HEK293 (cell line): ENCODE data around the gene P4HA2.

Experiments
- HIC1 ChIP-seq: fragments of 450-650 bp; formaldehyde crosslinking; IDR thresholded peaks from 2 replicates; pipeline ENCODE4 v1.5.1; 2016; ENCODE audit warnings: missing biosample characterization, missing genetic modification characterization
- KLF1 ChIP-seq: fragments of 450-650 bp; formaldehyde crosslinking; IDR thresholded peaks from 2 replicates; pipeline ENCODE4 v1.5.1; 2016; ENCODE audit warnings: missing biosample characterization, missing genetic modification characterization
- PATZ1 ChIP-seq: fragments of 450-650 bp; formaldehyde crosslinking; IDR thresholded peaks from 2 replicates; pipeline ENCODE4 v1.5.1; 2016; ENCODE audit warnings: missing biosample characterization, missing genetic modification characterization
- PRDM2 ChIP-seq: fragments of 450-650 bp; formaldehyde crosslinking; IDR thresholded peaks from 2 replicates; pipeline ENCODE4 v1.5.1; 2016; ENCODE audit warnings: missing biosample characterization, missing genetic modification characterization, borderline replicate concordance
- SETDB1 ChIP-seq: IDR thresholded peaks from one replicate; pipeline ENCODE4 v1.6.1; 2017; ENCODE audit warnings: mild to moderate bottlenecking, low read length, moderate library complexity, mixed read lengths; ENCODE audit not compliant: insufficient read length
- SP2 ChIP-seq: fragments of 450-650 bp; formaldehyde crosslinking; IDR thresholded peaks from 2 replicates; pipeline ENCODE4 v1.5.1; 2016; ENCODE audit warnings: missing biosample characterization, missing genetic modification characterization
- SP7 ChIP-seq: fragments of 450-650 bp; formaldehyde crosslinking; IDR thresholded peaks from 2 replicates; pipeline ENCODE4 v1.5.1; 2016; ENCODE audit warnings: missing biosample characterization, missing genetic modification characterization
- ZBTB49 ChIP-seq: fragments of 450-650 bp; formaldehyde crosslinking; IDR thresholded peaks from 2 replicates; pipeline ENCODE4 v1.5.1; 2016; ENCODE audit warnings: missing biosample characterization, missing genetic modification characterization, low read depth
- ZFHX2 ChIP-seq: fragments of 450-650 bp; formaldehyde crosslinking; conservative IDR thresholded peaks from 2 replicates; pipeline ENCODE4 v1.5.1; 2016; ENCODE audit warnings: missing biosample characterization, missing genetic modification characterization
- ZNF112 ChIP-seq: fragments of 450-650 bp; formaldehyde crosslinking; IDR thresholded peaks from 2 replicates; pipeline ENCODE4 v1.5.0; 2017; ENCODE audit warnings: missing biosample characterization, missing genetic modification characterization
- ZNF140 ChIP-seq: fragments of 450-650 bp; formaldehyde crosslinking; IDR thresholded peaks from 2 replicates; pipeline ENCODE4 v1.5.1; 2016; ENCODE audit warnings: missing biosample characterization, missing genetic modification characterization
- ZNF23 ChIP-seq: fragments of 450-650 bp; formaldehyde crosslinking; IDR thresholded peaks from 2 replicates; pipeline ENCODE4 v1.5.1; 2016; ENCODE audit warnings: missing biosample characterization, missing genetic modification characterization, borderline replicate concordance
- ZNF292 ChIP-seq: fragments of 450-650 bp; formaldehyde crosslinking; IDR thresholded peaks from 2 replicates; pipeline ENCODE4 v1.5.1; 2016; ENCODE audit warnings: low read depth, missing biosample characterization, missing genetic modification characterization, borderline replicate concordance
- ZNF354C ChIP-seq: fragments of 450-650 bp; formaldehyde crosslinking; IDR thresholded peaks from 2 replicates; pipeline ENCODE4 v1.5.1; 2016; ENCODE audit warnings: missing biosample characterization, missing genetic modification characterization, low read depth, borderline replicate concordance
- ZNF394 ChIP-seq: fragments of 450-650 bp; formaldehyde crosslinking; IDR thresholded peaks from 2 replicates; pipeline ENCODE4 v1.5.1; 2016; ENCODE audit warnings: missing biosample characterization, missing genetic modification characterization, mild to moderate bottlenecking, moderate library complexity, borderline replicate concordance
- ZNF398 ChIP-seq: fragments of 450-650 bp; formaldehyde crosslinking; IDR thresholded peaks from 2 replicates; pipeline ENCODE4 v1.5.1; 2017; ENCODE audit warnings: missing biosample characterization, missing genetic modification characterization
- ZNF513 ChIP-seq: fragments of 450-650 bp; IDR thresholded peaks from 2 replicates; pipeline ENCODE4 v1.5.1; 2018; ENCODE audit warnings: missing biosample characterization, missing genetic modification characterization
- ZNF660 ChIP-seq: fragments of 450-650 bp; IDR thresholded peaks from 2 replicates; pipeline ENCODE4 v1.5.1; 2018; ENCODE audit warnings: missing biosample characterization, mild to moderate bottlenecking, missing genetic modification characterization
- ZNF664 ChIP-seq: fragments of 450-650 bp; formaldehyde crosslinking; IDR thresholded peaks from 2 replicates; pipeline ENCODE4 v1.5.1; 2016; ENCODE audit warnings: missing biosample characterization, missing genetic modification characterization
- ZXDB ChIP-seq: fragments of 450-650 bp; formaldehyde crosslinking; IDR thresholded peaks from 2 replicates; pipeline ENCODE4 v1.5.1; 2016; ENCODE audit warnings: missing biosample characterization, missing genetic modification characterization

The P4HA2 gene

GRCh38 chr5:132260714-132261551, 33.3 kb upstream of the P4HA2 start (continued):
- no peak for TF ChIP-seq ZNF394
- peak; percentile 37; the same call in 1 of the 2 replicates for TF ChIP-seq PATZ1
- TF ChIP-seq KLF1 (tag by site-specific recombination), result no peak
- TF ChIP-seq SP7 (tag by site-specific recombination), result peak; percentile 42
- no peak for TF ChIP-seq ZNF513 (tag by site-specific recombination)
- TF ChIP-seq ZFHX2 (tag by site-specific recombination), result peak; percentile 92
- TF ChIP-seq ZXDB (tag by site-specific recombination), result no peak
- no peak for TF ChIP-seq ZNF354C (tag by site-specific recombination)
- no peak for TF ChIP-seq SP2
- TF ChIP-seq ZBTB49, result no peak
- TF ChIP-seq ZNF23 (tag by site-specific recombination), result no peak
- no peak for TF ChIP-seq PRDM2 (tag by site-specific recombination)
- peak; percentile 36; the same call in 1 of the 2 replicates for TF ChIP-seq ZNF398
- no peak for TF ChIP-seq ZNF292 (tag by site-specific recombination)
- no peak for TF ChIP-seq ZNF140 (tag by site-specific recombination)
- no peak for TF ChIP-seq HIC1 (tag by site-specific recombination)
- no peak for TF ChIP-seq ZNF112 (tag by site-specific recombination)
- TF ChIP-seq SETDB1, result no peak
- peak; percentile 64 for TF ChIP-seq ZNF660
- peak; percentile 94 for TF ChIP-seq ZNF664
